Activated CD8-positive, alpha-beta memory T cell treated with anti-CD3 and anti-CD28 coated beads for 36 hours (primary cell): Measurements from ENCODE around the gene NR2F2. TPM values are rescaled to one million over a fixed set of nuclear protein-coding genes. Genes with fewer than 3 reads are reported as not detected.

ENCODE experiments used
- CTCF ChIA-PET: fragments of 350-600 bp; sonication (Branson Sonifier 250); formaldehyde crosslinking; loops from one replicate; lab custom pipeline; 2021; ENCODE audit warnings: antibody characterized with exemption; lab: Charles Lee
- POLR2A ChIA-PET: fragments of 350-600 bp; sonication (Branson Sonifier 250); formaldehyde crosslinking; loops from one replicate; lab custom pipeline; 2021; ENCODE audit warnings: antibody characterized with exemption; lab: Charles Lee
- total RNA-seq, 2 experiments: library from RNA; stranded (reverse); gene quantifications; one replicate each; pipeline ENCODE4 v1.2.3, GENCODE V29; 2021

NR2F2 gene
- total RNA-seq, 2 experiments from 2014 or later: not detected

- ChIA-PET CTCF (no interaction called here), POLR2A (no interaction called here)
Measured at GRCh38 chr15:96314963-96315362, 15.5 kb upstream of the NR2F2 start.

GRCh38 chr15:96316953-96317629, 13.4 kb upstream of the NR2F2 start:
- ChIA-PET CTCF (no interaction called here), POLR2A (no interaction called here)

GRCh38 chr15:96320107-96320506, 10.4 kb upstream of the NR2F2 start:
- POLR2A ChIA-PET: no interaction called here
- CTCF ChIA-PET: no interaction called here

- POLR2A ChIA-PET: interaction anchor here (0.6 kb wide), 1 partner anchor 1374 kb away, joined by 3 read pairs; no protein-coding TSS in a partner anchor
- CTCF ChIA-PET: no interaction called here
Measured at GRCh38 chr15:96320703-96321638, 9.5 kb upstream of the NR2F2 start.

DNA sequence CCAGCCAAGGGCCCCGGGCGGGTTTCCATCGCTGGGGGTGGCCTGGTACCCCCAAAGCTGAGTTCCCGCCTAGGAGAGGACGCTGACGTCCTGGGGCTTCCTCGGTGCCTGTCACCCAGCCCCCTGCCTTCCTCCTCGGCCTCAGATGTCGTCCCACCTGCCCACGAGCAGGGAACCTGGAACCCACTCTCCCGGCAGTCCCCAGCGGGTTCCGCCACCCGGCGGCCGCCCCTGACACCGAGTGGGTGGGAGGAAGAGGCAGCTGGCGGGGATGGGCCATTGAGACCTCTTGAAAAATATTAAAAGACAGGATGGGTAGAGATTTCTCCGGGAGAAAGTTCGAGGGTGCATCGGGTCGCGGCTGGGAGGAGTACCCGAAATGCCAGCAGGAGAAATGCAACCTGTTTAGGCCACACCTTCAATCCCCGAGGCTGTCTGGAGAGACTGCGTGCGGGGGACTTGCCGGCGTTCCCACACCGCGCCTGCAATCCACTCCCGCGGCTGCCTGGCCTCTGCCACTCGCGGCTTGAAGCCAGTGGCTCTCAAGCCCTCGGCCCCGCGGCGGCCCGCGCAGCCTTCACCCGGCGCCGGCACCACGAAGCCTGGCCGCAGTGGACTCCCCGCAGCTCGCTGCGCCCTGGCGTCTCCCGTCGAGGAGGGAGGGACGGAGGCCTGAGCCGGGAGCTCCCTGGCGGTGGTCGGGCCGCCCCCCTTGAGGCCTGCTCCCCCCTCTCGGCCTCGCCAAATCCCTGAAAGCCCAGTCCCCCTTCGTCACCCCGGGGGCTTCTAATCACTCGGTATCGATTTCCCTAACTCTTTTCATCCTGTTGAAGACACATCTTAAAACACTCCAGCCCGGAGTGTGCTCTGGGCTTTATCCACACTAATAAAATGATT, 8.6 kb upstream of the NR2F2 start:
- ChIA-PET POLR2A (interaction anchor here (0.6 kb wide), 1 partner anchor 1374 kb away, joined by 3 read pairs; no protein-coding TSS in a partner anchor), CTCF (no interaction called here)

- CTCF ChIA-PET: no interaction called here
- POLR2A ChIA-PET: no interaction called here
Measured at GRCh38 chr15:96322536-96323318, 7.8 kb upstream of the NR2F2 start.

GRCh38 chr15:96323319-96324145, 7.0 kb upstream of the NR2F2 start:
- ChIA-PET POLR2A (no interaction called here), CTCF (no interaction called here)

DNA sequence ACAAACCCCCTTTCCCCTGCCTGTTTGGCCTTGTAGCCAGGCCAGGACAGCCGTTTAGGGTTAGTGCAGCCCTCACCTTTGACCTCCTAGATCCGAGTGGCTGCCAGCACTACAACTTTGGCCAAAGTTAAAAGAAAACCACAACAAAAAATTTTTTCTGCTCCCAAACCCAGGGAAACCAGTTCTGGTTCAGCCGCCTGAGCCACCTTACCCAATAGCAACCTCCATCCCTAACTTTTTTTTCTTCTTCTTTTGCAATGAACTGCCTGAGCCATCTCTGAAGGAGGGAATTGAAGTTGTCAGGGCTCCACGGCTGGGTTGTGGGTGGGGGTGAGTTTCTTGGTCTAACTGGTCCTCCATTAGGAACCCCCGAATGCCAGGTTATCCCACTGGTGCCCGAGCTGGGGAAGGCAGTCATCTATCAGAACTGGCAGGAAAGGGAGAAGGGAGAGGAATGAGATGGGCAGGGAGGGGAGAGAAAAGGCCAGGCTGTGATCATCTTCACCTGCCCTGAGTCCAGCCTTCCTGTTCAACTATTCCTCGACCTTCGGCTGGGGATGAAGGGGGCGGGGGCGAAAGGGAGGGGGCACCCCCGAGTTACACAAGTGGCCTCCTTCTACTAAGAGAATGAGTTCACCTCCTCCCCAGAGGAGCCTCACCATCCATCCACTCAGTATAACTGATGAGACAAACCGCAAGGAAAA, 6.2 kb upstream of the NR2F2 start:
- ChIA-PET CTCF (no interaction called here), POLR2A (no interaction called here)

DNA sequence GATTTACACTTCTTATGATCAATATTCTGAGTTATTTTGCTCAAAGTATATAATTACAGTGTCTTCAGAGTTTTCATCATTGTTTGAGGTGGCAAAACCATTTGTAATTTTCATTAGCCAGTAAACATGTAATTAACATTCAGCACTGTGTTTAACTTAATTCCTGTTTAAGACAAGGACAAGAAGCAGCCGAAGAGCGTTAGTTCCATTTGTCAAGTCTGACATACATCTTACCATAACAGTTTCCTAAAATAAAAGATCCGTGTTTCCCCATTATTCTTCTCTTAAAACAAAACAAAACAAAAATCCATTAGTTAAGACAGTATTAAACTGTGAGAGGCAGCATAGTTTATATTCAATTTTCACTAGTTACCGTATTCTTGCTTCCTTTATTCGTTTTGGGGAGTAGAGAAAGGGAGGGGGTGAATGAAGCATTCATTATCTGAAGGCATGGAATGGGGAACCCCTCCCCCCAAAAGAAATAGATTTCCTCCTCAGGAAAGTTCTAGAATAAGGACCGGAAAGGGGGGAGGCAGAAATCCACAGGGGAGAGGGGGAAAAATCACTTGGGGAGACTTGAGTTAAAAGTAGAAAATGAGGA, 5.5 kb upstream of the NR2F2 start:
- CTCF ChIA-PET: no interaction called here
- POLR2A ChIA-PET: no interaction called here

- ChIA-PET CTCF (no interaction called here), POLR2A (no interaction called here)
Measured at GRCh38 chr15:96325541-96326327, 4.8 kb upstream of the NR2F2 start.

DNA sequence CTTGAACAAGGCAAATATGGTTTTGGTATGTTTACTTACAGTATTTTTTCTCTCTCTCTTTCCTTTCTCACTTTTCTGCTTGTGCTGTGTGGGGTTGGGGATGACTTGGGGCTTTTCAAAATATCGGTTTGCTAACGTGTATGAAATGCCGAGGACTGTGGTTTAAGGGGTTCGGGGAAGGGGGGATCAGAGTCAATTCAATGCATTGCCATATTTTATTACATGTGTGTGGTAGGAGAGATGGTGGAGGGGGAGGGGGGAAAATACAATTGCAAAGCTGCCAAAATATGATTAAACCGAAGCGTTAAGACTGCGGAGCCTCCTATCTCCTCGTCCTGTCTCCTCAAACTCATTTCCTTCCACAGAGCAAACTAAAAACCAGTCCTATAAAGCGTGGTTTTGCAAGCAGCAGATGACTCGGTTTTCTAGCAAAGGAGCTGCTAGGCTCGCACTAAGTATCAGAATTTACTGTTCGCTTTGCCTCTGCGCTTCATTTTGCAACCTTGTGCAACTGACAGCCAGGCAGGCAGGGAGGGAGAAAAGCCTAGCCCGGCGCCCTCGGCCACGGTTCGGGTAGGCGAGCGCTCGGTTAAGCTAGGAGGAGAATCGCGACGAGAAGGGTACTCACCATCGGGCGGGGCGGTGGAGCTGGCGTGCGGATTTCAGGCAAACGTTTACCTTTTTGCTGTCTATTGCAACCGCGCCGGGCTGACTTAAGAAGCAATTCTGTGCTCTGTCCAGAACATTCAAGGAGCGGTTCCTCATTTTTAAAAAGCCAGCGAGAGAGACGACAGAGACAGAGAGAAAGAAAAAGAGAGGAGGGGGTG, 4.0 kb upstream of the NR2F2 start:
- POLR2A ChIA-PET: no interaction called here
- CTCF ChIA-PET: interaction anchor here (1.3 kb wide), 1 partner anchor 20 kb away, joined by 3 read pairs; no protein-coding TSS in a partner anchor

GRCh38 chr15:96327155-96327741, 3.3 kb upstream of the NR2F2 start:
- ChIA-PET POLR2A (no interaction called here), CTCF (interaction anchor here (1.3 kb wide), 1 partner anchor 20 kb away, joined by 3 read pairs; no protein-coding TSS in a partner anchor)

DNA sequence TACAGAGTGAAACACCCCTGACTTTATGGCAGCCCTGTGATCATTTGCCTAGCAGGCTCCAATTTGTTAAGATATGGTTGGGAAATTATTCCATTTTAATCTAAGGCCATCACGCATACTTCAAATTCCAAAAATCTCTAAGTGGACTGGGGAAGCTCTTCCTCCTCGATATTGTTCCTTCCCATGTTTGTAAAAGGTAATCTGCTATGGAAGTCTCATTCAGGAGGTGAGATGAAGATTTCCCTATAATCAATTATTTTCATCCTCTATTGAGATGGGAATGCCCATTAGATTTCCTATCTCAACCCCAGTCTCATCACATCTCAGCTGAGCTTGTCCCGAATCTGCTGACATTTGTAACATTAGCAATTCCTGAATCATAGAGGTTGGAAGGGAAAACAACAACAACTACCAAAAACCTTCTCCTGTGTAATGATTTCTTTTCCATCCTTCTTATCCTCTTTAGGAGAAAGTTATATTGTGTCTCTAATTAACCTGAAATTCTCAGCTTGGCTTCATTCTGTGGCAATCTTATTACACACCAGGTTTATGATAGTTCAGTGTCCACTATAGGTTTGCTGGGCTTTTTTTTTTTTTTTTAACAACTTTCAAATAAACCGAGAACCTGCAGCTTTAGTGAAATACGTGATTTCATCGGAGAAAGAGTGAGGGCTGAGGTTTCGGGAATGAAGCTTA, 2.2 kb upstream of the NR2F2 start:
- CTCF ChIA-PET: no interaction called here
- POLR2A ChIA-PET: no interaction called here

DNA sequence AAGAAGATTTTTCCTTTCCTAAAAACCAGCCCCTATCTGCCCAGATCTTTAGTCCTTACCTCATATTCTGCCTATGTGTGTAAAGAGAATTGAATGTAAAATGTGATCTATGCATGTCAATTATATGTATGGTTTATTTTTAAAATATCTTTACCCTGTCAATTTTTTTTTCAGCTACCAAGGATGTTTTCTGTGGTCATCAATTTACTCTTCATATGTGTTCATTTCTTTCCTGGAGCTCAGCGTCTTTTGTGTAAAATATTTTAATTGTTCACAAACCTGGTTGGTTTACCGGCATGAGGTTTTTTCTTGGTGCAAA, 1.7 kb upstream of the NR2F2 start:
- CTCF ChIA-PET: no interaction called here
- POLR2A ChIA-PET: no interaction called here
